ENCODE data around the gene NFYC.

Gene NFYC

DNA sequence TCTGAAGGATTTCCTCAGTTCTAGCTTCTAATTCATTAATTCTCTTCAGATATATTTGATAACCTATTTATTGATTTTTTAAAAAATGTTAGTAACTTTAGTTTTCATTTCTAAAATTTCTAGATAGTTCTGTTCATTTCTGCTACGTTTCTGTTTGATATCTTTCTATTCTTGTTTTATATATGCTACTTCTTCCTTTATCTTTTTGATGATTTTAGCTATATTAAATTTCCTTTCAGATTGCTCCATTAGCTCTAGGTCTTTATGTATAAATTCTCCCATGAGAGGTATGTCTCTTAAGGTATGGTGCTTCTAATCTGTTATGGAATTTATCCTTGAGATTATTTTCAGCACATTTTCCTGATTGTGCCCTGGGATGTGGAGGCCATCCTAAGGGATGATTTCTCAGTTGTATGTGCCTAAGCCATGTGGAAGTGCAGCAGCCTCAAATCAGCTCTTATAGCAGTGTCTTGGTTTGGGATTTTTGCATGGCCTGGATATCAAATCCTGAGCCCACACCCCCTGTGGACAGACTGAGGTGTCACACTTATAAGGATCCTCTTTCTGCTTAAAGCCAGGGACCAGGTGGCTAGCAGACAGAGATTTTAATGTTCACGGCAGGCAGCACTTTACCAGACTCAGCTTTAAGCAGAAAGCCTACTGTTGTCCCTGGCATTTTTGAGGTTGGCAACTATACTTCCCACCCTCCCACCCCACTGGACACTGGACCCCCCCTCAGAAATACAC is 85.9 kb downstream of the NFYC start:
- DNase-seq (ENCODE audit: low read depth in 1 of 2, low spot score in 1 of 2) = no peak

DNA sequence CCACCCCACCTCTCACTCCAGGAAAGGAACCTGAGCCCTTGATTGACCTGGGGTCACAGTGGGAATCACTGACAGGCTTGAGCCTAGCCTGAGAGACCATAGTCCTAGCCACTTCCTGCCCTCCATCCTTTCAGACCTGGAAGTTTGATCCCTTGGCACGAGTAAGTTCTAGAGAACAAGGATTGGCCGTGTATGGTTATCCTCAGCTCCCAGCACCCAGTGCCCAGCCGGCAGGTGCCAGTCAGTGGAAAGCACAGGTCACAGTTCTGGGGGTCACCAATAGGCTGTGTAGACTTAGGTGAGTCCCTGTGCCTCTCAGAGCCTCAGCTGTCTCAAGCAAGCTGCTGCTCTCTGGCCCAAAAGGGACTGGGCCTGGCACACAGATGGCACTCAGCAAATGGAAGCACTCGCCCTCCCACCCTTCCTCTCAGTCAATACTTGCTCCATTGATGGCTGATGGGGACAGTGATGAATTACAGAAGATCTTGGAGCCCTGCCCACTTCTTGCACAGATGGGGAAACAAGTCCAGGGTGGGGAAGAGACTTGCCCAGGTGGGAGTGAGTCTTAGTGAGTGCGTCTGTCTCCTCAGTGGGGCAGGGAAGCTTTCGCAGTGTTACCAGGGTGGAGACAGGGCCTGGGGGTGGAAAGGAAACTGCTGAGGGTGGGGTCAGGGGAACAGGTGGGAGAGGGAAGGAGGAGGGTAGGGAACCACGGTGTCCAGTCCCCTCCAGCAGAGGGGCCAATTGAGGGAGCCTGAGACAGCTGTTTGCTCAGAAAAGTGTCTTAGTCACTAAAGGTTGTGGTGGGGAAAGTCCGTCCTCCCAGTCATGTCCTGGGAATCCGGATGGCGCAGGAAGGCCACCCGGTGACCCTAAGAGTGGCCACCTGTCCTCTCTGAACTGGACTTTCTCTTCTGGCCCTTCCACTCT is 89.4 kb downstream of the NFYC start:
- DNase-seq (ENCODE audit: low read depth in 1 of 2, low spot score in 1 of 2) = no peak

DNA sequence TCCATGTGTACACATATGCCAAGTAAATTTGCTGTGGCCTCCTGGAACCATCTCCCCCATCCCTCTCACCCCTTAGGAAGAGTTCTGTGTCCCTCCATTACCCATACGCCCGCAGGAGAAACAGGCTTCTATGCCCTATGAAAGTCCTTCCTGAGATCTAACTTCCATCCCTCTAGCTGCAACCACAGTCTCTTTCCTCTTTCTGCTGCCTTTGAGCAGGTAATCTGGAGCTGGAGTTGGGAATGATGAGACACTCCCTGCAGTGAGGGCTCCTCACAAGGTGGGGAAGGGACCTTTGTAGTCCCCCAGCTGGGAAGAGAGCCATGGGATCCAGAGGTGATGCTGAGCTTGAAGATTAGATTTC is 90.1 kb downstream of the NFYC start:
- DNase-seq (ENCODE audit: low read depth in 1 of 2, low spot score in 1 of 2) = no peak

DNA sequence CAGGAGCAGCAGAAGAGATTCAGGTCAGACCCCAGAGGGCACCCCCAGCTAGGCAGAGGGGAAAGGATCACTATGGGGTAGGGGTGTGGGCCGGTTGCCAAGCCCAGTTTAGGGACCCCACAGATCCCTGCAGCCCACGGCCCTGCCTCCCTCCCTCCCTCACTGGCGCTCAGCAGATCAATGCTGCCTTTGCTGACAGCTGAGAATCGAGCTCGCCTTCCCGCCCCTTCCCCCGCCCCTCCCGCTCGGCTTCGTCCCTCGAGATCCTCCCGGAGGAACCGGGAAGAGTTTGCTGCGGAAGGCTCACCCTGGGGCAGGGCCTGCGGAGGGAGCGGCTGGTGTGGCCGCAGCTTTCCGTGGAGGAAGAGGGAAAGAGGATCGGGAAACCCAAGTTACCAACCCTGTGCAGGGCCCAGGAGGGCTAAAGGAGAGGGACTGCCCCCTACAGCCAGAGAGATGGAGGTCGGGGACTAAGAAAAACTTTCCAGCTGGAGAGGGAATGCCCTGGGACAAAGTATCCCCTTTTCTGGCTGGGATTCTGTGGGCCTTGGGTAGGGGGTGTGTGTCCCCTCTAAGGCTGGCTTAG is 91.0 kb downstream of the NFYC start:
- DNase-seq (ENCODE audit: low read depth in 1 of 2, low spot score in 1 of 2) = no peak

DNA sequence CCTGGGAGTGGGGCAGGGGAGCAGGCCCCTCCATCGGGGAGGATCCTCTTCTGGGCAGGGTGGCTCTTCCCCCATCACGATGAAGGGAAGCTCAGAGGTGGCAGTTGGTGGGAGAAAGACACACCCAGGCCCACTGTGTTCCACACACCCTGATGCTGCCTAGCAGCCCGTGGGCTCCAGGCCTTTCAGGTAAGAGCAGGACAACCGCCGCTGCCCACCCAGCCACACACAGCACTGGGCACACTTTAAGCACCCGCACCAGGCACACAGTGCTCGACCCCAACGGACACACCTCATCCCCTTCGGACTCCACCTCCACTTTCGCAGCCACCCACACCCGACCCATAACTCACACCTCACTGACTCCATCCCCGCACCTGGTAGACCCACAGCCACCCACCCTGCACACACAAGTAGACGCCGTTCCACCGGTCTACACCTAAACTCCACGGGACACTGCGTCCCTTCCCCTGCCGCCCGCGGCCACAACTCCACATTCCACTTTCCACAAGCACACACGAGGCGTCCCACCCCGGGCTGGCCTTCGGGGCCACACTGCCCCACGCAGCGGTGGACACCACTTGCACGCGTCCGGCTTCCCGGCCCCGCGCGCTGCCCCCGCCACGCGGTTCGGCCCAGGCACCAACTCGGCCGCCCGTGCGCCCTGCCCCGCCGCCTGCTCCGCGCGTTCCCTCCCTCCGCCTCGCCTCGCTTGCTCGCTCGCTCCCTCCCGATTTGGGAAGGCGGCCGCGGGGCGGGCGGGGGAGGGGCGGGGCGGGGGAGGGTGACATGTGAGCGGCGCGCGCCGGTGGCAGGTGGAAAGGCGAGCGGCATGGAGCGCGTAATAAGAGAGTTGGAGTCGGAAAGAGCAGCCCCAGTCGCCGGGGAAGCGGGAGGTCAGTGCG is 91.7 kb downstream of the NFYC start, which contains the start of gene KCNQ4:
KCNQ4 (plus strand) TSS at position 787 of the 905 bp plus-strand sequence. CDS start 307 bp downstream, outside the sequence.
- no peak for DNase-seq (ENCODE audit: low read depth in 1 of 2, low spot score in 1 of 2)

DNA sequence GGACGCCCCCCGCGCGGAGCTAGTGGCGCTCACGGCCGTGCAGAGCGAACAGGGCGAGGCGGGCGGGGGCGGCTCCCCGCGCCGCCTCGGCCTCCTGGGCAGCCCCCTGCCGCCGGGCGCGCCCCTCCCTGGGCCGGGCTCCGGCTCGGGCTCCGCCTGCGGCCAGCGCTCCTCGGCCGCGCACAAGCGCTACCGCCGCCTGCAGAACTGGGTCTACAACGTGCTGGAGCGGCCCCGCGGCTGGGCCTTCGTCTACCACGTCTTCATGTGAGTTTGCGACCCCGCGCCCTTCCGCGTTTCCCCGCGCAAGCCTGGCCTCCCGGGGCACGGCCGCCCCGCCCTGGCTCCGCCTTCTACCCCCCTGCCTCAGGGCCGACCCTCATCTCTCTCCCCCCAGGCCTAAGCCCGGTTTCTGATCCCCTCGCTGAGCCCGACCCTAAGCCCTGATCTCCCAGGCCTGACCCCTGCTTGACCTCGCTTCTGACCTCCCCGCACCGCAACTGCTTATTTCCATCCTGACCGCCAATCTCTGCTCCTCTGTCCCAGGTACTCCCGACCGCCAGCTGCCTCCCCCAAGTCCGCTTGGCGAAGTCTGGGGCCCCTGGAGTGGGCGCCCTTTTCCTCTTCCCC is 92.8 kb downstream of the NFYC start:
- DNase-seq (ENCODE audit: low read depth in 1 of 2, low spot score in 1 of 2) = no peak

DNA sequence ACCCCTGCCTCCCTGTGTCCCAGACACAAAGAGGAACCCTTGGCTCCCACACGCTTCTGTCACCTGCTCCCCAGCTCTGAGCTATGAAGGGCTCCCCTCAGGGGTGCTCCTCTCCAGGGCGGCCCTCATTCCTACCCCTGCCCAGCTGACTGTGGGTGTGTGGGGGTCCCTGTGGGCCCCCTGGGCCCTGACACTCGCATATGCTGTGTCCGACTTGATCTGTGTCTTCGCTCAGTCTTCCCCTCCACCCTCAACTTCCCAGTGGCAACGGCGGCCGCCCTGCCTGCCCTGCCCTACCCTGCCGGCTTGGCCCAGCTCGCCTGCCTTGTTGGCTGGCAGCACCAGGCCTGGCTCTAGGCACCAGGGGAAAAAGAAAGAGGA is 93.3 kb downstream of the NFYC start:
- DNase-seq (ENCODE audit: low read depth in 1 of 2, low spot score in 1 of 2) = no peak

DNA sequence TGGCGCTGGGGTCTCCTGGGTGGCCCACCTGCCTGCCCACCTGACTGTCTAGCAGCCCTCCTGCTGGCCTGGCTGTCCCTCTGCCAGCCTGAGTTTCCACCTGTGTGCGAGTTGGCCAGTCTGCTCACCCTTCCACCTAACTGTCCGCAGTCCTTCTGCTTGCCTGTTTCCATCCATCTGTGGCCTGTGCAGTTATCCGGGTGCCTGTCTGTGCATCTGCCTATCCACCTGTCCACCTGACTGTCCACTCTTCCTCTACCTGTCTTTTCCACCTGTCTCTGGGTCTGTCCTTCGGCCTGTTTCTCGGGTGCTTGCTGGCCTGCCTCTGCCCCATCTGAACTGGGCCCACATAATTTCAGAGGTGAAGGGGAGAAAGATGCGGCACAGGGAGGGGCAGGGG is 93.9 kb downstream of the NFYC start:
- no peak for DNase-seq (ENCODE audit: low read depth in 1 of 2, low spot score in 1 of 2)

DNA sequence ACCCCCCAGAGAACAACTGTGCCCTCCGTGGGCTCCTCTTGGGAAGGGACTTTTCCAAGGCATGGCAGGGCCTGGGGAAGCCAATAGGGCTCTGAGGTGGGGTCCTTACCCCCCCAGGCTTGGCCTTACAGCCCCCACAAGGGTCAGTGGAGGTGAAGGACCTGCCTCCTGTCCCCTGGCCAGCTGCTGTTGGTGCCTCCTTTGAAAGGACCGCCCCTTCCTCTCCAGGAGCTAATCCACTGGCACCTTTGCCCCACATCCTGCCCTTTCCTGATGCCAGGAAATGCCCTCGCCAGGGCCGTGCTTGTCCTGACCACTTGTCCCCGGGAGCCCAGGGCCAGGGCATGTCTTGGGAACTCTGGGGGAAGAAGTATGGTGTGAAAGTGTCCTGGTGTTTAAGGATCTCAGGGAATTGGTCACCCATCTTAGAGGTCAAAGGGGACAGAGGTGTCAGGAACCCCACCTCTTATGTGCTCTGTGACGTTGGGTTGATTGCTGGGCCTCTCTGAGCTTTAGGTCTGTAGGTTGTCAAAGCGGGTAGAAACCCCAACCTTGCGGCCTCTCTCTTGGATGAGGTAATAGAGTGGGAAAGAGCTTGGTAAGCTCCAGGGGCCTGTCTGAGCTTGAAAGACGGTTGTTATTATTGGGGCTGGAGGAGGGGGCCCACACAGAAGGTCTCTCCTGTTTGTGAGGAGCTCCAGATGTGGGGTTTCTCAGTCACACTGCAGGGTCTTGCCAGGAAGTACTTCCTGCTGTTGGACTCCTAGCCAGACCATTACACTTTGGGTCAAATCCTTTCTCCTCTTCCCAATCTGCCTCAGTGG is 94.9 kb downstream of the NFYC start:
- no peak for DNase-seq (ENCODE audit: low read depth in 1 of 2, low spot score in 1 of 2)

DNA sequence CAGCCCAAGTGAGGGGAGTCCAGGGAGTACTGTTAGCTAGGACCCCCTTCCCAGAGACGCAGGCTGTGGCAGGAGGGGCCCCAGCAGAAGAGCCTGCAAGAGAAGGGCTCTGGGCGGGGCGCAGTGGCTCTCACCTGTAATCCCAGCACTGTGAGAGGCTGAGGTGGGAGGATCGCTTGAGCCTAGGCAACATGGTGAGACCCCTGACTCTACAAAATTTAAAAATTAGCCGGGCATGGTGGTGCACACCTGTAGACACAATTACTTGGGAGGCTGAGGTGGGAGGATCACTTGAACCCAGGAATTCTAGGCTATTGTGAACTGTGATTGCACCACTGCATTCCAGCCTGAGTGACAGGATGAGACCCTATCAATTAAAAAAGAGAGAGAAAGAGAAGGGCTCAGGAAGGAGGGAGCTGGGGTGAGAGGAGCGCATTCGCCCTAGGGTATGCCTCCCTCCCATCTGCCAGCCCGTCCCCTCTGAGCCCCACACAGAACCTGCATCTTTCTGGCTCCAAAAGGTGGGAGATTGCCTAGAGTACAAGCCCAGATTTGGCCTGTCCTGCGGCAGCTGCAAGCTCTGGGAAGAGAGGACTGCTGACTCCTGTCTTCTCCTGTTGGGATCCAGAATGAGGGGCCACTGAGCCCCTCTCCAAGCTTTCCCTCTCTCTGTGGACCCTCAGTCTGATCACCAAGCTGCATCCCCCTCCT is 95.6 kb downstream of the NFYC start:
- no peak for DNase-seq (ENCODE audit: low read depth in 1 of 2, low spot score in 1 of 2)

DNA sequence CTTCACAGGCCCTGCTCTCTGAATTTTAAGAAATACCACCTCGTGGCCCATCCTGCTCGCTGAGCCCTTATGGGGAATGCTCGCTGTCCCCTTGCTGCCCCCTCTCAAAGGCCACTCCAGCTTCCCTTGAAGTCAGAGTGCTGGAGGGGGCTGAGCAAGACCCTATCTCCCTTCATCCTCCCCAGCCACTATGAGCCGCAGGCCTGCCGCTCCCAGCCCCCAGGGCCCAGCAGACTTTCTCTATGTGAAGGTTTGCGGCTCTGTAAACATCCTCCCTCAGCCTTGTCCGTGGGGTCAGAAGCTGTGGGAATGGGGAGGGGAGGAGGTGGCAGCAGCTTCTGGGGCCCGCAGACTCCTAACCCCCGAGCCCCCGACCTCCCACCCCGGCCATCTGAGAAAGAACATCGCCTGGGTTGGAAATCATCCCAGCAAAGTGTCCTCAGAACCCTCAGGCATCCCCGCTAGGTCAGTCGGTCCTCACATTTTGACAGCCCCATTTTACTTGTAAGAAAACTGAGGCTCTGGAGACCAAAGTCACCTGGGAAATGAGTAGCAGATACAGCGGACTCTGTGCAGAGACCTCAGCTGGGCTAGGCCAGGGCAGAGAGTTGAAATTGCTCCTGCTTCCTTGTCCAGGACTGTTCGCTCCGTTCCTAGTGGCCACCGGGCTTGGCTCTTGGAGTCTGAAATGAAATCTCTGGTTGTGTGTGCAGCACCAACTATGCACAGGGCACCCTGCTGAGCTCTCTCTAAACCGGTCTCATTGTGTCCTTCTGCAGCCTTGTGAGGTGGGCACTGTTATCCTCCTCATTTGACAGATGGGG is 96.4 kb downstream of the NFYC start:
- no peak for DNase-seq (ENCODE audit: low read depth in 1 of 2, low spot score in 1 of 2)

DNA sequence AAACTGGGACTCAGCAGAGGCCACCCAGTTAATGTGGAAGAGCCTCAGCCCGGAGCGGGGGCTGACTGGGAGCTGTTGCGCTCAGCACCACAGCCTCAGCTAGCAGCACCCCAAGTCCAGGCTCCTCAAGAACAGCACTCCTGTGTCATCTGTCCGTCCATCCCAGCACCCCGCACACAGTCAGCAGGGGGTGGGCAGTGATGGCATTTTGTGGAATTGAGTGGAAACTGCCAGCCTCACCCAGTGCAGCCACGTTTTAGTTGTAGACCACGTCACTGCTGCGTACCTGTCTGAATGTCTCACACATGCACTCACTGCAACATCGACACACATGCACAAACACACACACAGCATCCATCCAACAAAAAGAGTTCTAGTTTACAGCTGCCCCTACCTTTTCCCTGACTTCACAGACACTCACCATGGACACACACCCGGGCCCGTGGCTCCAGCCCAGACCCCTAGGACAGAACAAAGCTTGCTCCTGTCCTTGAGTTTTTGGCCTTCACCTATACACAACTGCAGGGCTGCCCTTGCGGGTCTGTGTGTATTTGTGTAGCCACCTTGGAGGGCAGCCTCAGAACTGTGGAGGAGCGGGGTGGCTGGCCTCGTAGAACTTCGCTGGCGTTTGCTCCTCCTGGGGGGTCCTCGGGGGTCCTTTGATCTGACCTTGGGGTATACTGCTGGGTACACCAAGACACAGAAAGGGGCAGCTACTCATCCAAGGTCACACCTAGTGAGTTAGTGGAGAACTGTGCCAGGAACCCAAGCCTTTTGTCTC is 97.2 kb downstream of the NFYC start:
- no peak for DNase-seq (ENCODE audit: low read depth in 1 of 2, low spot score in 1 of 2)

DNA sequence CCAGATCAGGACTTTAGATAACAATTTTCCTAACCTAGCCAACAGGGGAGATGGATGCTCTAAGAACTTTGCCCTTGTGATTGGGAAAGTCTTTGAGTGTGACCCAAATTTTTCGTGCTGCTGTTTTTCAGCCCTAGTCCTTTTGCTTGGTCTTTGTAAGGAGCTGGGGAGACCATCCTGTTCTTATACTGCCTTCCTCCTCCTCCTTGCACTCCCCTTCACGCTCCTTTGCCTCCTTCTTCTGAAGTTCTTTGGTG is 97.8 kb downstream of the NFYC start:
- no peak for DNase-seq (ENCODE audit: low read depth in 1 of 2, low spot score in 1 of 2)

DNA sequence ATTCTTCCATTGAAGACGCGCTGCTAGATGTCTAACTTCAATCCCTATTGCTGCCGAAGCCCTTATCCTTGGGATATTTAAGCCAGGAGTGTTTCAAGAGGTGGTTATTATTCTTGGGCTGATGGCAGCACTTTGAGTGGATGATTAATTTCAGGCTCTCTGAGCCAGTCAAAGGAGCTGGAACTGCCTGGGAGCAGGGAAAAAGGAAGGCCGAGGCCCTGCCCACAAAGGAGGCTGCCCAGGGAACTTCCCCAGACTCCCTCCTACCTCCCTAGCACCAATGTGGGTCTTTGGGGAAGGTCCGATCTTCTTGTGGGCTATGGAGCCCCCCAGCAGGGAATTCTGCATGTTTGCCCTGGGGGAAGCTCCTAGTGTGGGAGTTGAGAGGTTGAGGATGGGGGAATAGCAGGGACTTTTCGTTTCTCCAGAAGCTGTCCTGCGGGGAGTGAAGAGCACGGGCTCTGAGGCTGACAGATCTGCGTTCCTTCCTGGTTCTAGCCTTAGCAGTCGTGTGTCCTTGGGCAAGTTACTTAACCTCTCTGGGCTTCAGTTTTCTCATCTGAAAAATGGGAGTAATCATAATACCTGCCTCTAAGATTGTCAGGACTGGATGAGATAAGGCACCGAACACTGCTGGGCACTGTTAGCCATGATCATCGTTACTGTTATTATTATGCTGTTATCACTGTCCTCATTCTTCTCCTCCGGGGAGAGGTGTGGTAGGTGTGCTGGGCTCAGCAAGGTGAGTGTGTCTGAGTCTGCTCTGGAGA is 98.3 kb downstream of the NFYC start:
- DNase-seq (ENCODE audit: low read depth in 1 of 2, low spot score in 1 of 2) = no peak

DNA sequence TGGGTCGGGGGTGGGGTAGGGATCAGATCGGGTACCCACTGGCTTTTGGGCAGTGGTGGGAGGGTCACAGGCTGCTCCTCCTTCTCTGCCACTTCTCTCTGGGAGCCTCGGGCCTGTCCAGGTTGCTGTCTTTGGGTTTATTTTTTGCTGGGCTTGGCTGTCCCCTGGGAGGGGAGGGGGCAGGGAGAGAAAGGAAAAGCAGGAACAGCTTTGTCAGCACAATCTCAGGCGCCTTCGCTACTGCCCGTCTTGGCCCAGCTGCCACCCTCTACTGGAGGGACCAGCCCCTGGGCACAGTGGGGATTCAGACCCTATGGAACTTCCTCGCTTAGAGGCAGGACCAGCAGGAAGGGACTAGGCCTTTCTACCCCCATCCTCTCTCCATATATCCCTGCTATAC is 100.5 kb downstream of the NFYC start:
- no peak for DNase-seq (ENCODE audit: low read depth in 1 of 2, low spot score in 1 of 2)

DNA sequence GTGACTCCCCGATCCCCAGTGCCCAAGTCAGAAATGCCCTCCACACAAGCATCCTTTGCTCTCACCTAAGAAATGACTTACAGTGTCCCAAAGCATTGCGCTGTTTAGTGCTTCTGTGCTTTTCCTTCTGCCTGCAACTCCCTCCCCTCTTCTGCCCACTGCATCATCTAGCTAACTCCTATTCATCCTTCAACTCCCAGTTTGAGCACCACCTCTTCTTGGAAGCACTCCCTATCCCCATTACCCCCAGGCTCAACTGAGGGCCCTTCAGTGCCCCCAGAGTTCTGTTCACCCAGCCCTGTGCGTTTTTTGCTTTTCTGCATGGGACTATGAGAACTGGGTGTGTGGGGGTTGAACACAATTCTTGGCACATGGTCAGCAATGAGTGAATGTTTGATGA is 102.1 kb downstream of the NFYC start:
- no peak for DNase-seq (ENCODE audit: low read depth in 1 of 2, low spot score in 1 of 2)

DNA sequence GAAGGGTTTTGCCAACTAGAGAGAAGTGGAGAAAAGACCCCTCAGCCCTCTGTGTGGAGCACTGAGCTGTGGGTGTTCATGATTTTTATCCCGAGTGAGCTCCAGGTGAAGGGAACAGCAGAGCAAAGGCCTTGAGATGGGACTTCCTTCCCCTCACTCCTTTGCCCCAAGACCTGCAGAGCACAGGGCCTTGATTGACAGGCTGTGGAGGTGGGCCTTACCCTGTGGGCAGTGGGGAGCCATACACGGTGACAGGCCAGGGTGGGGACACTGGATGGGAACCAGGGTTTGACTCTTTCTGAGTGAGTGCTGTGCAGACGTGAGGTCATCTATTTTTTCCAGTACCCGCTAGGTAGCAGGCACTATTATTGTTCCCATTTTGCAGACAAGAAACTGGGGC is 102.5 kb downstream of the NFYC start:
- no peak for DNase-seq (ENCODE audit: low read depth in 1 of 2, low spot score in 1 of 2)

All from activated T-helper 1 cell treated with anti-CD3 and anti-CD28 coated beads, Interleukin-2, amount 50 U/mL, for 16 hours (primary cell).